UCSD-AML1 (cell line): ENCODE results near the gene KLF12.
A peak's percentile ranks its signal among the peaks of the same experiment; 100 is the strongest.

Experiments
- DNase-seq: peaks from one replicate; lab custom pipeline; 2025; ENCODE audit not compliant: unreplicated experiment; lab: John Stamatoyannopoulos, UW

The KLF12 gene

DNA sequence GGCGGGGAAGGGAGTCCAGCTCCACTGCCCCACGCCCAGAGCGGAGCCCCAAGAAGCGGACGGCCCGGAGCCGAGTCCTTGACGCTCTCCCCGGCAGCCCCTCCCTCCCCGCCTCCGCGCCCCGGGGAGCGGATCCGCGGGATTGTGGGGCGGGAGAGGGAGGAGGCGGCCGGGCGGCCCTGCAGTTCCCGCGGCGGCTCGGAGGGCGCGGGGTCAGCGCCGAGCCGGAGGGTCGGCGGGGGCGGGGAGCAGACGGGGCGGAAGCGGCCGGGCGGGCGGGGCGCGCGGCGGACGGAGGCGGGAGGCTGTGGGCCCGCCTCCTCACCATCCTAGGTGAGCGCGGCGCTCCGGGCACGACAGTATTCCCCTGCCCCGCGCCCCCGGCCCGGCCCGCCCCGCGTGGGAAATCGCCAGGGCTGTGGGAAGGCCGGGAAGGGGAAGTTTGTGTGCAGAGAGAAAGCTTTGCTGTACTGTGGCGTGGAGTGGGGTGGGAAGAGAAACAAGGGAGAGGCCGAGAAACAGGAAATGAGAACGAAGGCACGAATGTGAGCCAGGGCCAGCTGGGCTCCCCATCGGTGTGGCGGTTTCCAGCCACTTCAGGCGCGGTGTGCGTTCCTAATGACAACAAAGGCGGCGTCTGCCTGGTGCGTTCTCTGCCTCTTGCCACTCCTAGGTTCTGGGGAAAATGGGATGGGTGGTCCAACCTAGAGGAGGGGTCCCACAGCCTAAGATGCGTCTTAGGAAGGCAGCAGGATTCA, 1.3 kb upstream of the KLF12 start:
- DNase-seq, result peak; percentile 18

DNA sequence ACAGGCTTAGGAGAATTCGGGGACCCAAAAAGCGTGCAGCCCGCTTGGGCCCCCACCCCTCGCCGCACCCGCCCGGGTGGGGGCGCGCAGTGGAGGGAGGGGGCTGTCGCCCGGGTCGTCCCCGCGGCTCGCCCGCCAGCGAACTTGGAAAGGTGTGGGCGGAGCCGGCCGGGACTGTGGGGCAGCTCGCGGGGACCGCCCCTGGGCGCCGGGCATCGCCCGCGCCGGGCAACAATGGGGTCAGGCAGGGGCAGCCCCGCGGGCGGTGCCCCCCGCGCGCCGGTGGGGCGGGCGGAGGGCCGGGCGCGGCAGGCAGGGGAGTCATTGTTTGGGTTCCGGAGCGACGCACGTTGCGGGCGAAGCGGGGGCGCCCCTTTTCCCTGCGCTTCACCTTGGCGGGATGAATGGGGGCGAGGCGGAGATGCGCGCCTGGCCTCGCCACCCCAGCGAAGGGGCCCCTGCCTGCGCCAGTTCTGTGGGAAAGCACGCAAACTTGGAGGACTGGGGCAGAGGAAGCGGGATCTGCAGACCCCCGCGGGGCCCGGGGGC, 647 bp upstream of the KLF12 start:
- no peak for DNase-seq

DNA sequence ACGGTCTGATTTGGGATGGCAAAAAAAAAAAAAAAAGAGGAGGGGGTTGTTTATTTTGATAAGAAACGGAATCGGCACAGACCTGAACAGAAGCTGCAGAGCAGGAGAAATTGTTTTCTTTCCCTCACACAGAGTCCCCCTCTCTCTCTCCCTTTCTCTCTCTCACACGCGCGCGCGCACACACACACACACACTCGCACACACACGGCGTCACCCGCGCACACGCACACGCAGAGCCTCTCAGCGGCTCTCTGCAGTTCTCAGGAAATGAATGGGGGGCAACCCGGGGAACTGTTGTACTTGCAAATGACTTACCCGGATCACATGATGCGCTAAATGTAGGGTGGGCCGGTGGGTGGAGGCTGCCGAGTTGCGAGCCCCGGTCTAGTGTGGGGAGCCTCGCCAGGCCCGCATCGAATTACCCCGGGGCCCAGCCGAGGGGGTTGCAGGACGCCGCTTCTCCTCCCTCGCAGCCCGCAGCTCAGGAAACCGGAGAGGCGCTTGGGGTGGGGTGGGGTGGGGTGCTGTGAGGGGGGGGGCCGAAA, 475 bp downstream of the KLF12 start:
- peak; percentile 11 for DNase-seq

DNA sequence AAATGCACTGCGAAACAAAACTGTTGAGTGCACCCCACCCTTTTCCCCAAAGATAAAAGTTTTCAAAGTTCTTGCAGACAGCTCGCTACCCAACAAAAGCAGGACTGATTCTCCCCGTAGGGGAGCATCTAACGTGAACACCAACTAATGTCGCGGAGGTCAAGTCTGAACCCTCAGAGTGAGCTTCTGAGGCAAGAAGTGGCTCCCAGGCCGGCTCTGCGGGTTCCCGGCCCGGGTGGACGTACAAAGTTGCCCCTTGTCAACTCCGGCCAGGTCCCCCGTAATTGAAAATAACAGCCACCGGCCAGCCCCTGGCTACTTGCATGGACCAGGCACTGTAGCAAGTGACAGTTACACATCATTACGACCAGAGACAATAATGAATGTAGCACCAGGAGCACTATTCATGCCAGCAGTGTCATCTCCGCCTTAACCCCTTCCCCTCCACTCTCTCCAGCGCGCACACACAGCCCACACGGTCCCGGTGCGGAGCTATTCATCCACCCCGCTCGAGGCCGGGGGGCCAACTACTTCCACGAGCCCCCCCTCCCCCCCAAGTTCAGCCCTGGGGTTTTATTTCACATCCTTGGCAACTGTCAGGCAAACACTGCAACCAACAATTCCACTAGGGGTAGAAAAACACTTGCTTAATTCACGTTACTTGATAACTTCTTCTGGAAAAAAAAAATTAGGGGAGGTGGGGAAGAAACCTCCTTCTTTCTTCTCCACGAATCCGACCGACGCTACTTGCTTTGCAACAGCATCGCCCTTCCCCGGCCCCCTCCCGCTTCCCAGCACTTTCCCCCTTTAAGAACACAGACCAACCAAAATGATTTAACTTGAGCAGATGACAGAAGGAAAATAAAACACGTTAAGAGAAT, 1.2 kb downstream of the KLF12 start:
- DNase-seq, result peak; percentile 8

DNA sequence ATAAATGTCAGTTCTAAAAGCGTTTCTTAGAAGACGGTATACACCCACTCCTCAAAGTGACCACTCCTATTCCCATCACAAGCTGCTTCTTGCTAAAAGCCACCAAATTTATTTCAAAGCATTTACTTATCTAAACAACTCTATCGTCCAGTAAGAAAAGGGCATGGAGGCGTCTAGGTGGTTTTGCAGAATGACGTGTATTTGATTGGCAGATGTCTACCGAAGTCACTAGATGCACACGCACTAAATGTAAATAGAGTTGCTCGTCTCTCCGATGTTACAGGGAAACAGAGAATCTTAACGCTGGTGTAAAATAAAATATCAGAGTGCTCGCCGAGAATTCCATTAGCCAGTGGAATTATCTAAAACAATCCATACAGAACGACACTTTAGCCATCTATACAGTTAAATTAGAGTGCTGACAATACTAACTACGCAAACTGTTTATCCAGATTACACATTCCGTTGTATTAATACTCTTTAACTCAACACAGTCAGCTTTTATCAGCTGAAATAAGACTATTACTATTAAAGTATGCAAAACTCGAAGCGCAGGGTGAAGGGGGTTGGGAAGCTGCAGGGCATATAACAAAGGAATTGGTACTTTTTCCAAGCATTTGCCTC, 1.9 kb downstream of the KLF12 start:
- DNase-seq, result no peak

DNA sequence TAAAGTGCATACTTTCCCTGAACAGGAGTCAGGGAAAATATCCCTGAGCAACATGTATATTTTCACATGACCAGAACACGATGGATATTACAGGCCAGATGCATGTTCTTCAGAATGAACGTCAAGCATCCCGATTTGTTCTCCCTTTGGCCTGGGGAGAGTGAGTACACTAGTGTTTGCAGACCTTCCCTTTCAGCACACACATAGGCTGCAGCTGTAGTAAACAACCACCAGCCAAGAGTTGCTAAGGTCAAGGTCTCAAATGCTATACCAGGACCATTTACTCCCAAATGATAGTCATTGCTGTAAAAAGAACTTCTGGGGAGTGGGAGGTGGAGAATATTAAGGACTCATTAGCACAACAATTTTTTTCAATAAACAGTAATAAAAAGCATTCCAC, 3.0 kb downstream of the KLF12 start:
- no peak for DNase-seq

DNA sequence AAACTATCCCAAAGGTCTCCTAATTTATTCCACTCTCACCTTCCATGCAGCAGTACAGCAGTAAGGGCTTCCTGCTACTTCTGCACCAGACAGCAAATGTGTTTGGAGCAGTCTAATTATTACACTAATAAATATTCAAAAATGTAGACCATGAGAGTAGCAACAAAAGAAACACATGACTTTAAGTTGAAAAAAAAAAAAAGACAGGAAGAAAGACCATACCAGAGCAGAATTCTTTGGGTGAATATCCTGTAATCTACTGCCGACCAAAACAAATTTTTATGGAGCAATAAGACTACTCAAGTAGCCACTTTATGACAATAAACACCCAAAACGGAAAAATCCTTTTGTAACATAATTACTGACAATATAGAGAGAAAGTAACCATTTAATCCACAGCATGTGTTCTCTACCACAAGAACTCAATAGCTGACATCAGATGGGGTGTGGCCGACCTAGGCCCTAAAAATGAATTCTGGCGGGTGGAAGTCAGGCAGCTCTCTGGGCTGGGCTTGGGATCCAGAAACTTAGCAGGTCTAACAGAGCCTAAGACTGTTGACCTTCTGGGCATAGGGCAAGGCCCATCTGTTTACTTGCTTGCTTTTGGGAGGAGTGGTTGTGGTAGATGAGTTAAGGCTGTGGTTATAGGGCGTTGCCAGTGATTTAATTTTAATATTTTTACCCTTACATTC, 4.6 kb downstream of the KLF12 start:
- no peak for DNase-seq

DNA sequence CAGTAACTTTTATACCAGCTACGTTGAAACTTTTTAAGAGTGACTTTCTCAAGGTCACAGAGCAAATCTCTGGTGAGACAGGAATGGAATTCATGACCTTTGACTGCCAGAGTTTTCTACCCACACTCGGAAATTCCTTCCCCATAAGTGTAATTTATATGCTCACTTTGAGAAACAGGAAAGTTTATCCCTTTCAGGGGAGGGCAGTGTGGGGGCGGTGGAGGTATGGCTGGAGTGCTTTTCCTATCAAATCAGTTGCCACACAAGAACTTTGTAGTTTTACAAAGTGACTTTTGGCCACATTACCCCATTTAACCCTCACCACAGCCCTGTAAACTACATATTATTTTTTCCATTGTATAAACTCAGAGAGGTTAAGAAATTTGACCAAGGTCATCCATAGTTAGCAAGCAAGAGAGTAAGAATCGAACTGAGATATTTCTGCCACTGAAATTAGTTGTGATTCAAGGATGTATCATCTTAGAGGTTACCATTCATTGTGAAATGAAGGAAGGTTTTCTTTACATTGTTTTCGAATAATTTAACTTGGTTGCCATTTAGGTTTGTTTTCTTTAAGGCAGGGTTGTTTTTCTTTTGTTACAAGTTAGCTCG, 5.9 kb downstream of the KLF12 start:
- no peak for DNase-seq

DNA sequence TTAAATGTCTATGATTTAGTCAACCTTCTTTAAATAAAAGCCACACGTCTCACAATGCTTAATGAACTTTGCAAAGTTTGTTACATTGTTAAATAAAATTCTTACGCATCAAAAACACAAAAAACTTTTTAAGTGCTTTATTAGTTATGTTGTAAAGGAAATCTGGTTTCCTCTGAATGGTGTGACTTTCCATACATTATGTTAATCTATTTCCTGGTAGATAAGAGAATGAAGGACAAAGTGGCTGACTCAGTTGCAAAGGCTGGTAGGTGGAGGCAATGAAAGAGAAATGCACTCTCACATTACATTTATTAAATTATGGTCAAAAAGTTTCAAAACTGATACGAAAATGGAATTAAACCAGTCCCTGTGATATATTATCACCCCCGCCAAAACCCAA, 15.9 kb downstream of the KLF12 start:
- DNase-seq, result no peak

DNA sequence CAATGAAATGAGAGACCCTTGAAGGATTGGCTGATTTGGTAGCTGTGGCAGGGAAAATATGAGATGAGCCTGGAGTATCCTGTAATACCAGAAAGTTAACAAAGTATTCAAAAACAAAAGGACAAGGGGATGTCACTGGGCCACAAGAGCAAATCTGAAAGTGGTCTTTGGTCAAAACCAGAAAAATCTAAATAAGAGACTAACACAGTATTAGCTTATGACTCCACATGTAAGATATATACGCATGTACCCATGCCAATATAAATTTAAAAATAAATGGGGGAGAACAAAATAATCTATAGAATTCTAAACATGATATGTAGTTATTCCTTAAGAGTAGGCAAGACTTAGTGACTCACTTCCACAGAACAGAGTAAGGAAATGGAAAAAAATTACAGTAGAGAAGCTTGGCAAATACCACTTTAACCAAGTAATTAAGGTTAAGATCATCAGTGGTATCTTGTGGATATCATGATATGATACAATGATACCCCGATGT, 16.9 kb downstream of the KLF12 start:
- DNase-seq, result no peak

DNA sequence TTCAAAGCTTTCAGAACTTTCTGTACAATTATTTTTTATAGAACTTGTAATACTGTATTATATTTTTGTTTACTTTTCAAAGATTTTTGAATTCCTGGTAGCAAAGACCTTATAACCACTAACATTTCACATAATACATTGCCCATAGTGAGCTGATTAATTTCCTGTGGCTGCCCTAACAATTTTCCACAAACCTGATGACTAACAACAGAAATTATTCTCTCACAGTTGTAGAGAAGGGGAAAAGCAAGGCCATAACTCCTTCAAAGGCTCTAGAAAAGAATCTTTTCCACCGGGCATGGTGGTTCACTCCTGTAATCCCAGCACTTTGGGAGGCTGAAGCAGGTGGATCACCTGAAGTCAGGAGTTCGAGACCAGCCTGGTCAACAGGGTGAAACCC, 19.1 kb downstream of the KLF12 start:
- DNase-seq, result no peak

DNA sequence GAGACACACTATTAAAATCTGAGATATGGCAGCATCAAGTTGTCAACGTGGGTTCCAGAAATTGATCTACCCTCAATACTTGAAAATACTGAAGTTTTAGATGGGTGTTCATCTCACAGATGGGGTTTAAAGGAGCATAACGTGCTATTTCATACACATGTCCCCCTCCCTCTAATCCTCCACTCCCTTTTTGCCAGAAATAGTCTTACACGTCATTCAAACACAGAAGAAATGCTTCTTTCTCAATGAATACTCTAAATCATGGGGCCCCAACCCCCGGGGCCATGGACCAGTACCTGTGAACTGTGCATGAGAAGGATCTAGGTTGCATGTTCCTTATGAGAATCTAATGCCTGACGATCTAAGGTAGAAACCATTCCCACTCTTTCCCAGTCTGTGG, 19.6 kb downstream of the KLF12 start:
- DNase-seq, result no peak

DNA sequence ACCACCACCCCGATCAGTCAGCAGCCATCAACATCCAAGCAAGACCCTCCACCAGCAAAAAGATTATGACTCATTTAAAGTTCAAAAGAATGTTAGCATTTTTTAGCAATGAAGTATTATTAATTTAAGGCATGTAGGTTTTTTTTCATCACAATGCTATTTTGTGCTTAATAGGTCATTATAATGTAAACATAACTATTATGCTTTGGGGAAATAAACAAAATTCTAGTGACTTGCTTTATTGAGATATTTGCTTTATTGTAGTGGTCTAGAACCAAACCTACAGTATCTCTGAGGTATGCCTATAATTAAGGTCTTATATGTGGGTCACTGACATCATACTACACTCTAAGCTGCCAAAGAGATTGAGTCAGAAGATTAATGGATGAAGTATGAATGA, 20.0 kb downstream of the KLF12 start:
- DNase-seq, result no peak

DNA sequence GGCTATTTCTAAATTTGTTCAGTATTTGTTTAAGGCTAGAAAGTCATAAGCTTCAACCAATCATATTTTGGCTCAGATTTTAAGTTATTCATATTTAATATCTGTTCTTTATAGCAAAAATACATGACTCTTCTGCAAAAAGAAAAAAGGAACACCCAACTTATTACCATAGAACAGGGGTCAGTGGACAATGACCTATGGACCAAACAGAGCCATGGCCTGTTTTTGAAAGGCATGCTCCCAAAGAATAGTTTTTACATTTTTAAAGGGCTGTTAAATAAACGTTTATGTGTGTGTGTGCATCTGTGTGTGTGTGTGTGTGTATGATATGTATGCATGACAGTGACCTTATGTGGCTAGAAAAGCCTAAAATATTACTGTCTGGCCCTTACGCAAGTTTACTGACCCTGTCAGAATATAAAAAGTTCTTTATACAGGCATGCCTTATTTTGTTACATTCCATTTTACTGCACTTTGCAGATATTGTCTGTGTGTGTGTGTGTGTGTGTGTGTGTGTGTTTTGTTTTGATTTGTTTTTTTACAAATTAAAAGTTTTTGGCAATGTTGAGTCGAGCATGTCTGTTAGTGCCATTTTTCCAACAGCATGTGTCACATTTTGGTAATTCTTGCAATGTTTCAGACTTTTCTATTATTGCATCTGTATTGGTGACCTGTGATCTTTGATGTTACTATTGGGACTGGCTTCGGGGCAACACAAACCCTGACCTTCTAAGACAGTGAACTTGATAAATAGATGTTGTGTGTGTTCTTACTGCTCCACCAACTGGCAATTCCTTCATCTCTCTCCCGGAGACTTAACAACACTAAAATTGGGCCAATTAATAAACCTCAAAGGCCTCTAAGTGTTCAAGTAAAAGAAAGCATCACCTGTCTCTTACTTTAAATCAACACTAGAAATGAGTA, 22.0 kb downstream of the KLF12 start:
- no peak for DNase-seq

DNA sequence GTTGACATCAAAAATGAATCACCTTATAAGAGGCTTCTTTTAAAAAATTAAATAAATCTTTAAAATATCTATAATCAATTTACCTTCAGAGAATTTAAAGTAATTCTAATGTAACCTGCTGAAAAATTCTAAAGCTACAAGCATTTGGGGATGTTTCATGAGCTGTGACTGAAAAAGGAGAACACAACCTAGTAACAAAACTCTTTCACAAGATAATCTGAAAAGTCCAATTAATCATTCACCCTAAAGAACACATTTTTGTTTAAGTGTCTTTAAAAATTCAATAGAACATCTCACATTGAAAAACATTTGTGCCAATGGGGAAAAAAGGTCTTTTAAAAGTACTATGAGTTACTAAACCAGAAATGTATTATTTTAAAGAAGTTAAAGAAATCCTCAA, 22.8 kb downstream of the KLF12 start:
- DNase-seq, result no peak

DNA sequence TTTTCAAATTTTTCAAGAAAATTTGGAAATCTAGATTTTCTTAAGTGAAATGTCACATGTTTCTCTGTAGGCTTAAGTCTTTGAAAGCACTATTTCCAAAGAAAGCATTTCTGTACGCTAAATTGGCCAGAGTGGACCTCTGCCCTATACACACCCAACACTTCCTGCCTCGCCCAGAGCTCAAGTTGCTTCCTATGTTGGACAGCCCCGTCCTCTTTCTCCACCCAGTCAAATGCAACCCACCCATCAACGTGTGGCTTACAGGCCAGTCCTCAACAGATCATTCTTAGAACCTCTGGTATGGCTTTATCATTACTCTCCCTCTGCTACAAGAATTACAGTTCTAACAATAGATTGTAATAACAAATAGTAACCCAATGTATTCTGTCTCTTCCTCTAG, 24.2 kb downstream of the KLF12 start:
- DNase-seq, result no peak

DNA sequence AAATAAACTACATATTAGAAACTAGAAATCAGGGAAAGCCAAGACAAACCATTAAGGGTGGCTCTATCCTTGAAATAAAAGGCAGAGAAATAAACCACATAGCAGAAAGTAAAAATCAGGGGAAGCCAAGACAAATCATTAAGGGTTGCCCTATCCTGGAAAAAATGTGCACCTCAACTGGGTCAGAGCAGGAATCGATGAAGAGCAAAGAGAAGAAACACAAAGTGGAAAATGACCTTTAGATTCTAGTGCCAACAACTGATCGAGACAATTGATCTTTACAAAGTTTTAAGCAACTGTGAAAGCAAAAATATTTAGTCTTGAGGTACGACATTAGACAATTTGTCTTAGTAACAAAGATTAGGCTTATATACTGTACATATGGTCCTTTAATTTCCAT, 26.6 kb downstream of the KLF12 start:
- no peak for DNase-seq

DNA sequence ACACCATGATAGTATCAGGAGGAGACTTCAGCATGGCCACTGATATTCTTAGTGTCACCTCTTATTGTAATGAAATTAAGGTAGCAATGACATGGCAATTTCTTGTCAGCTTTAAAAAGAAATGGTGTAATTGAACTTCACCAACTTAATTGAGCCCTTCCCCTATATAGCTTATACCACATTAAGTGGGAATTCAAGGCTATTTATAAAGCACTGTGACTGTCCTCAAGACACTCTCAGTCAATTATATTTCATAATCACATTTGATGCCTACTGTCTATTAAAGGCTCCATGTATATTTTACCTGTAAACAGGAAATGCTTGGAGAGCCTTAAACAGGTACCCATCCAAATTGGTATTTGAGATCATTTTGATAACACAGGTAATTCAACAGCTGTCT, 28.3 kb downstream of the KLF12 start:
- no peak for DNase-seq

DNA sequence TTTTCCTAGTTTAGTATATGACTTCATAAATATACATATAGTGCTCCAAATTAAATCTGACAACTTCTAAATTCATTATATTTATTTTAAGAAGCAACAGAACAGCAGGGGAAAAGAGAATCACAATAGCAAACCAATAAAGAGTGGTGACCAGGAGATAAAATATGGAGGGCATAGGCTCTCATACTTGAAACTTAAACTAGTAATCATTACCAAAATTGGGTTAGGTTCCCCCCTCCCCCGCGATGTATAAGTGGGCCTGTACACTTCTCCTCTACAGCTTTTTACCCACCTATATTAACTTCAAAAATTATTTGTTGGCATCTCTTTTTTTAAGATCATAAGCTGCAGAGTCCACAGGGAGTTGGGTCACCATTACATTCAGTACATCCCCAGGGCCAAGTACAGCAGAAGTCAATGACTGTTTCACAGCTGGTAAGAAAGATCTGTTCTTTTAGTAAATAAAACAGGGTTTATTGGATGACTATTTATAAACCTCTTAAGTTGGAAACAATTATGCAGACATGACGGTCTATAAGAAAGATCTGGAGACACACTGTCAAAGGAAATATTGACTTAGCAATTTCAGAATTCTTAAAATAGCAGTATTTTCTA, 29.4 kb downstream of the KLF12 start:
- no peak for DNase-seq
